Loucy (cell line): Measurements from ENCODE around the gene DAB1.

ENCODE experiments used
- H2AFZ ChIP-seq: fragments of 200-600 bp; sonication (generic); 2 replicates; pipeline ENCODE4 v1.6.0; 2016; ENCODE audit warnings: antibody characterized with exemption, mild to moderate bottlenecking, low read length, moderate library complexity
- H3F3A ChIP-seq: fragments of 200-600 bp; 2 replicates; pipeline ENCODE4 v1.6.0; 2016; ENCODE audit warnings: antibody characterized with exemption, low read depth, mild to moderate bottlenecking
- H3K27me3 ChIP-seq: fragments of 200-600 bp; sonication (generic); 2 replicates; pipeline ENCODE4 v1.6.1; 2014; ENCODE audit warnings: low read length, mild to moderate bottlenecking; ENCODE audit not compliant: insufficient read depth, poor library complexity, severe bottlenecking
- H3K36me3 ChIP-seq: fragments of 200-600 bp; sonication (generic); 2 replicates; pipeline ENCODE4 v1.6.1; 2016; ENCODE audit warnings: low read length; ENCODE audit not compliant: insufficient read depth
- H3K4me1 ChIP-seq: fragments of 200-600 bp; sonication (generic); 2 replicates; pipeline ENCODE4 v1.5.1; 2014; ENCODE audit warnings: low read length, mild to moderate bottlenecking; ENCODE audit not compliant: insufficient read depth, poor library complexity, severe bottlenecking
- H3K4me2 ChIP-seq: fragments of 200-600 bp; sonication (generic); 2 replicates; pipeline ENCODE4 v1.6.0; 2014; ENCODE audit warnings: antibody characterized with exemption, low read length, low read depth, mild to moderate bottlenecking; ENCODE audit not compliant: poor library complexity, severe bottlenecking
- H3K4me3 ChIP-seq: fragments of 200-600 bp; sonication (generic); 2 replicates; pipeline ENCODE4 v1.5.1; 2014; ENCODE audit warnings: low read length, mild to moderate bottlenecking, mixed read lengths; ENCODE audit not compliant: poor library complexity, severe bottlenecking
- H3K79me2 ChIP-seq: fragments of 200-600 bp; sonication (generic); 2 replicates; pipeline ENCODE4 v1.6.1; 2014; ENCODE audit warnings: low read length; ENCODE audit not compliant: insufficient read depth
- H3K9ac ChIP-seq: fragments of 200-600 bp; sonication (generic); 2 replicates; pipeline ENCODE4 v1.6.0; 2014; ENCODE audit warnings: mild to moderate bottlenecking, low read depth, low read length, moderate library complexity; ENCODE audit not compliant: poor library complexity, severe bottlenecking
- H3K9me2 ChIP-seq: fragments of 200-600 bp; sonication (generic); replicated peaks from 2 replicates; pipeline ENCODE4 v1.6.1; 2016; ENCODE audit warnings: low read depth, low read length, mixed read lengths
- H3K9me3 ChIP-seq: fragments of 200-600 bp; sonication (generic); 2 replicates; pipeline ENCODE4 v1.6.1; 2014; ENCODE audit warnings: mild to moderate bottlenecking, antibody characterized with exemption, low read length, low read depth; ENCODE audit not compliant: insufficient read depth
- H4K20me1 ChIP-seq: fragments of 200-600 bp; sonication (generic); 2 replicates; pipeline ENCODE4 v1.6.0; 2014; ENCODE audit warnings: antibody characterized with exemption, low read length, mild to moderate bottlenecking; ENCODE audit not compliant: insufficient read depth, poor library complexity, severe bottlenecking
- CTCF ChIP-seq: fragments of 200-600 bp; sonication (generic); conservative IDR thresholded peaks from 2 replicates; pipeline ENCODE4 v1.5.1; 2014; ENCODE audit warnings: mild to moderate bottlenecking, antibody characterized with exemption, low read length
- EZH2phosphoT487 ChIP-seq: fragments of 200-600 bp; IDR thresholded peaks from 2 replicates; pipeline ENCODE4 v1.6.1; 2018; ENCODE audit warnings: antibody characterized with exemption, mild to moderate bottlenecking, moderate library complexity, borderline replicate concordance

Gene DAB1

GRCh38 chr1:57160594-57160993 is 263.3 kb downstream of the DAB1 start:
- TF ChIP-seq CTCF (no peak), EZH2phosphoT487 (no peak)
- Histone ChIP-seq H3K36me3 (no peaks in the 10 kb centered on the region), H3K9ac (no peak overlapping the region), H3K27me3 (no peaks in the 10 kb centered on the region), H3K9me3 (no peaks in the 10 kb centered on the region), H2AFZ (no peak overlapping the region), H3K4me3 (no peak overlapping the region), H3K79me2 (no peaks in the 10 kb centered on the region), H4K20me1 (no peaks in the 10 kb centered on the region), H3K9me2 (no peaks in the 10 kb centered on the region), H3K4me1 (no peaks in the 10 kb centered on the region), H3F3A (no peaks in the 10 kb centered on the region), H3K4me2 (no peak overlapping the region)

- TF ChIP-seq CTCF (no peak), EZH2phosphoT487 (no peak)
- H3K79me2 ChIP-seq = no peaks in the 10 kb centered on the region
- H3K9ac ChIP-seq = no peak overlapping the region
- no peaks in the 10 kb centered on the region for H4K20me1 ChIP-seq
- no peaks in the 10 kb centered on the region for H3K9me3 ChIP-seq
- no peak overlapping the region for H3K4me3 ChIP-seq
- H3K4me2 ChIP-seq = no peak overlapping the region
- H2AFZ ChIP-seq = no peak overlapping the region
- H3F3A ChIP-seq = no peaks in the 10 kb centered on the region
- H3K27me3 ChIP-seq = no peaks in the 10 kb centered on the region
- no peaks in the 10 kb centered on the region for H3K36me3 ChIP-seq
- H3K4me1 ChIP-seq = no peaks in the 10 kb centered on the region
- H3K9me2 ChIP-seq = no peaks in the 10 kb centered on the region
Observed at GRCh38 chr1:57158604-57158998, 265.3 kb downstream of the DAB1 start.

- no peaks in the 10 kb centered on the region for H3K79me2 ChIP-seq
- no peaks in the 10 kb centered on the region for H3K9me2 ChIP-seq
- no peak overlapping the region for H3K4me3 ChIP-seq
- no peaks in the 10 kb centered on the region for H3K4me1 ChIP-seq
- no peaks in the 10 kb centered on the region for H3K36me3 ChIP-seq
- TF ChIP-seq EZH2phosphoT487 (no peak), CTCF (no peak)
- H3K9me3 ChIP-seq = no peaks in the 10 kb centered on the region
- H2AFZ ChIP-seq = no peak overlapping the region
- H4K20me1 ChIP-seq = no peaks in the 10 kb centered on the region
- no peak overlapping the region for H3K4me2 ChIP-seq
- no peaks in the 10 kb centered on the region for H3K27me3 ChIP-seq
- no peaks in the 10 kb centered on the region for H3F3A ChIP-seq
- H3K9ac ChIP-seq = no peak overlapping the region
Observed at GRCh38 chr1:57157818-57158603, 265.8 kb downstream of the DAB1 start.
